Prostate gland (tissue), 2 donors: ENCODE data around the gene PSORS1C1. TPM values are rescaled to one million over a fixed set of nuclear protein-coding genes. Genes with fewer than 3 reads are reported as not detected.

Experiments
- DNase-seq: peaks from one replicate; pipeline ENCODE4 v3.0.0-alpha.2; 2019; ENCODE audit warnings: low spot score
- H3K27ac ChIP-seq, 2 donors: fragments of 200-600 bp; sonication (generic); 2 replicates each; pipeline ENCODE4 v1.5.1; 2017 to 2019
- H3K27me3 ChIP-seq: fragments of 200-600 bp; sonication (generic); replicated peaks from 2 replicates; pipeline ENCODE4 v1.5.1; 2019; ENCODE audit not compliant: insufficient read depth
- H3K36me3 ChIP-seq, 2 donors: fragments of 200-600 bp; sonication (generic); 1 replicate in 1 of 2; 2 replicates in 1 of 2; pipeline versions ENCODE4 v1.5.1 to v1.8.1; 2017 to 2019
- H3K4me1 ChIP-seq: fragments of 200-600 bp; sonication (generic); replicated peaks from 2 replicates; pipeline ENCODE4 v1.5.1; 2019
- H3K4me3 ChIP-seq, 2 donors: fragments of 200-600 bp; sonication (generic); 2 replicates each; pipeline ENCODE4 v1.5.1; 2017 to 2019
- H3K9me3 ChIP-seq: fragments of 200-600 bp; sonication (generic); 2 replicates; pipeline ENCODE4 v1.5.1; 2017
- POLR2A ChIP-seq: fragments of 450-650 bp; IDR thresholded peaks from one replicate; pipeline ENCODE4 v1.6.1; 2016; ENCODE audit warnings: antibody characterized with exemption, mild to moderate bottlenecking
- POLR2AphosphoS5 ChIP-seq: sonication (generic); formaldehyde crosslinking; IDR thresholded peaks from one replicate; pipeline ENCODE4 v1.6.1; 2017; ENCODE audit warnings: antibody characterized with exemption
- WGBS: methylation state at CpG from one replicate; pipeline ENCODE4 v1.1.5; 2018; 5-methylcytosine and 5-hydroxymethylcytosine counted together
- intact Hi-C: fragments of 100-400 bp; cut with DNase I; formaldehyde crosslinking; loops from one replicate; pipeline ENCODE4 v1.14.2; 2022
- total RNA-seq, 2 donors: library from RNA; depleted of rRNA; stranded (reverse); fragments of >200 nt; gene quantifications; one replicate each; pipeline ENCODE4 v1.1.0, GENCODE V29; 2016
- TF ChIP-seq, protein P1 (sequence below), 4 experiments: fragments of 200-600 bp in 2 of 4; fragments of 450-650 bp in 2 of 4; sonication (generic) in 2 of 4; IDR thresholded peaks; 1 replicate in 3 of 4; 2 replicates in 1 of 4; pipeline ENCODE4 v1.5.1; 2016 to 2019; ENCODE audit warnings: antibody characterized with exemption in 4 of 4, mild to moderate bottlenecking in 2 of 4, moderate library complexity in 2 of 4

Gene PSORS1C1
- total RNA-seq, 2 donors from 2014 or later = 1.2 to 3.5 TPM

DNA sequence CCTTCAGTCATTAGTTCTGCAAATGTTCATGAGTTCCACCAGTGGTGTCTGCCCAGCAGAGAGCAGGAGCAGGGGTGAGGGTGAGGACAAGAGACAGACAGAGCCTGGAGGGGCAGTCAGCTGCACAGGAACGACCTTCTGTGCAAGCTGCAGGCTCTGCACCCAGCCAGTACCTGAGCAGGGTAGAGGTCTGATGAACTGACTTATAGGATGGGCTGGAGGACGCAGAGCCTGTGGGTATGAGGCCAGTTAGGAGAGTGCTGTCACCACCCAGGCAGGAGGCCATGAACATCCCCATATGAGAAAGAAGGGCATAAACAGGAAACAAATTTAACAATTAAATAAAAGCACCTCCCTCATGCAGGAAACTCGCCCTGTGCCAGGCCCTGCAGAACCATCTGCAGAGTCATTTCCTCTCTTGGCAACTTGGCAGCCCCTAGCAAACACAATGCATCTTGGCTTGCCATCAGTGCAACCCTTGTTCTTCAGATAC, 20.2 kb upstream of the PSORS1C1 start:
- intact Hi-C loops = no loop called here

DNA sequence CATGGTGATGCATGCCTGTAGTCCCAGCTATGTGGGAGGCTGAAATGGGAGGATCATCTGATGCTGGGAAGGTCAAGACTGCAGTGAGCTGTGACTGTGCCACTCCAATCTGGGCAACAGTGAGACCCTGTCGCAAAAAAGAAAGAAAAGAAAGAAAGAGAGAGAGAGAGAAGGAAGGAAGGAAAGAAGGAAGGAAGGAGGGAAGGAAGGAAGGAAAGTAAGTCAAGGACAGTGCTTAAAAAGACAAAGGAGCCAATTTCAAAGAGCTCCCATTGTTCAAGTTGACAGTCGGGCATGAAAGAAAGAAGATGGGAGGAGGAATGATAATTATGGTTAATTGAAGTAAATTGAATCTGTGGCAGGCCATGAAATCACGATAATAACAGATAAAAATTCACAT, 18.4 kb upstream of the PSORS1C1 start:
- no peak overlapping the region for H3K27ac ChIP-seq
- no peaks in the 10 kb centered on the region for H3K9me3 ChIP-seq
- no peak overlapping the region for H3K4me3 ChIP-seq
- H3K27me3 ChIP-seq = no peaks in the 10 kb centered on the region
- no peak for DNase-seq
- 78% methylated on average over 3 of the region's 3 CpGs for WGBS
- no peaks in the 10 kb centered on the region for H3K4me1 ChIP-seq
- no peaks in the 10 kb centered on the region for H3K36me3 ChIP-seq
- intact Hi-C loops = no loop called here
- TF ChIP-seq, protein P1, sequence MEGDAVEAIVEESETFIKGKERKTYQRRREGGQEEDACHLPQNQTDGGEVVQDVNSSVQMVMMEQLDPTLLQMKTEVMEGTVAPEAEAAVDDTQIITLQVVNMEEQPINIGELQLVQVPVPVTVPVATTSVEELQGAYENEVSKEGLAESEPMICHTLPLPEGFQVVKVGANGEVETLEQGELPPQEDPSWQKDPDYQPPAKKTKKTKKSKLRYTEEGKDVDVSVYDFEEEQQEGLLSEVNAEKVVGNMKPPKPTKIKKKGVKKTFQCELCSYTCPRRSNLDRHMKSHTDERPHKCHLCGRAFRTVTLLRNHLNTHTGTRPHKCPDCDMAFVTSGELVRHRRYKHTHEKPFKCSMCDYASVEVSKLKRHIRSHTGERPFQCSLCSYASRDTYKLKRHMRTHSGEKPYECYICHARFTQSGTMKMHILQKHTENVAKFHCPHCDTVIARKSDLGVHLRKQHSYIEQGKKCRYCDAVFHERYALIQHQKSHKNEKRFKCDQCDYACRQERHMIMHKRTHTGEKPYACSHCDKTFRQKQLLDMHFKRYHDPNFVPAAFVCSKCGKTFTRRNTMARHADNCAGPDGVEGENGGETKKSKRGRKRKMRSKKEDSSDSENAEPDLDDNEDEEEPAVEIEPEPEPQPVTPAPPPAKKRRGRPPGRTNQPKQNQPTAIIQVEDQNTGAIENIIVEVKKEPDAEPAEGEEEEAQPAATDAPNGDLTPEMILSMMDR (IDR thresholded peaks at IDR 0.05) = no peak
- TF ChIP-seq POLR2AphosphoS5 (no peak), POLR2A (no peak)

More for the DNA sequence above, 20.2 kb upstream of the PSORS1C1 start:
- no peaks in the 10 kb centered on the region for H3K9me3 ChIP-seq
- no peaks in the 10 kb centered on the region for H3K4me1 ChIP-seq
- peak overlapping the region in 1 of 2 donors; percentile 10 for H3K27ac ChIP-seq
- WGBS = 41% methylated on average over 3 of the region's 3 CpGs
- TF ChIP-seq POLR2A = no peak
- TF ChIP-seq POLR2AphosphoS5 = peak; percentile 58
- TF ChIP-seq, protein P1 (IDR thresholded peaks at IDR 0.05) = no peak
- H3K36me3 ChIP-seq = no peaks in the 10 kb centered on the region
- H3K4me3 ChIP-seq = no peak overlapping the region
- DNase-seq = peak; percentile 47
- H3K27me3 ChIP-seq = no peaks in the 10 kb centered on the region

DNA sequence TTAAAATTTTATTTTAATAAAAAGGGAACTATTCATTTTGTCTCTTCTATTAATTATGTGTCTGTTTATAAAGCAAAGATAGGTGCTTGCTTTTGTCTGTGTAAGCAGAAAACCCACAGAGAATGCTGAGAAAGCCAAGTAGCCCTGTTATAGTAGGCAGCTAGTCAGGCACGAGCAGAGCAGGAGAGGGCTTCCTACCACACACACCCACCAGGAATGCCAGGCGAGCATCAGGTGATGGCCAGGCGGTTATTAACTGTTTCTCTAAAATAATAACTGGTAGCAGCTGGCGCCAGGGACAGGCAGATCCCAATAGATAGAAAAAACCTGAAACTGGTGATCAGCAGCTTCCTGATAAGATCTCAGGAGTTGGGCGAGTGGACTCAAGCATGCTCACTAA, 17.9 kb upstream of the PSORS1C1 start:
- H3K36me3 ChIP-seq = no peaks in the 10 kb centered on the region

DNA sequence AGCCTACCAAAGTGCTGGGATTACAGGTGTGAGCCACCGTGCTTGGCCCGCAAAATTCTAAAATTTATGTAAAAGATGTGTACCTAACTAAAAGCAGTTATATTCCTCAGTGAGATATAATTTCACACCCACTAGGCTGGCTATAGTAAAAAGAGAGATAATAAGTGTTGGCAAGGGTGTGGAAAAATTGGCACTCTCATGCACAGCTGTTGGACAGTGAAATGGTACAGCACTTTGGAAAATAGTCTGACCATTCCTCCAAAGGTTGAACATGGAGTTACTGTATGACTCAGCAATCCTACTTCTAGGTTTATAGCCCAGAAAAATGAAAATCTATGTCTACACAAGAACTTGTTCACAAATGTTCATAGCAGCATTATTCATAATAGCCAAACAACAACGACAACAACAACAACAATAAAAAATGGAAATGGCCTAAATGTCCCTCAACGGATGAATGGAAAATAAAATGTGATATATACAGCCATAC, 16.1 kb upstream of the PSORS1C1 start:
- Histone ChIP-seq H3K27me3 (no peaks in the 10 kb centered on the region), H3K9me3 (no peaks in the 10 kb centered on the region), H3K36me3 (no peaks in the 10 kb centered on the region), H3K27ac (no peak overlapping the region), H3K4me1 (no peaks in the 10 kb centered on the region), H3K4me3 (no peak overlapping the region)
- WGBS = 94% methylated on average over 4 of the region's 4 CpGs
- intact Hi-C loops = no loop called here
- DNase-seq = no peak
- TF ChIP-seq POLR2AphosphoS5 = no peak
- TF ChIP-seq, protein P1 (IDR thresholded peaks at IDR 0.05) = no peak
- TF ChIP-seq POLR2A = no peak

More for the DNA sequence above, 17.9 kb upstream of the PSORS1C1 start:
- no peak for DNase-seq
- TF ChIP-seq POLR2AphosphoS5 (no peak), POLR2A (no peak)
- TF ChIP-seq, protein P1 (IDR thresholded peaks at IDR 0.05) = no peak
- Histone ChIP-seq H3K4me1 (no peaks in the 10 kb centered on the region), H3K4me3 (no peak overlapping the region), H3K27ac (no peak overlapping the region), H3K9me3 (no peaks in the 10 kb centered on the region), H3K27me3 (no peaks in the 10 kb centered on the region)
- WGBS = 56% methylated on average over 5 of the region's 5 CpGs
- intact Hi-C loops = no loop called here

DNA sequence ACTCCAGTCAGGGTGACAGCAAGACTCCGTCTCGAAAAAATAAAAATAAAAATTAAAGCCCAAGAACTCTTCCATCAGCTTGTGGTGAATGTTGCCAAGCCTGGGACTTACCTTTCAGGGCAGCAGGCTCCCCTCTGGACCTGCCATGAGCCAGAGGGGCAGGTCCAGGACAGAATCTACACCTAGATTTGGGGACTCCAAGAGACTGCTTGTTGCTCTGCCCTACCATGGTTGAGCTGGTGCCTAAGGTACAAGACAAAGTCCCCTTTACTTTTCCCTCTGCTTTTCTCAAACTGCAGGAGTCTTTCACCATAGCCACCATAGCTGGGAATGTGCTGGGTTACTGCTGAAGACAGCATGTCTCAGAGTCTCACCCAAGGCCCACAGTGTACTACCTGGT, 11.5 kb upstream of the PSORS1C1 start:
- no peaks in the 10 kb centered on the region for H3K36me3 ChIP-seq
- TF ChIP-seq POLR2AphosphoS5 = no peak
- TF ChIP-seq POLR2A = no peak
- TF ChIP-seq, protein P1 (IDR thresholded peaks at IDR 0.05) = no peak
- H3K27ac ChIP-seq = no peak overlapping the region
- no peaks in the 10 kb centered on the region for H3K27me3 ChIP-seq
- no peaks in the 10 kb centered on the region for H3K4me1 ChIP-seq
- no peaks in the 10 kb centered on the region for H3K9me3 ChIP-seq
- intact Hi-C loops = no loop called here
- no peak overlapping the region for H3K4me3 ChIP-seq
- DNase-seq = no peak
- WGBS = 100% methylated on average over 2 of the region's 2 CpGs
